ENCODE data around the gene HUNK.

HUNK gene

DNA sequence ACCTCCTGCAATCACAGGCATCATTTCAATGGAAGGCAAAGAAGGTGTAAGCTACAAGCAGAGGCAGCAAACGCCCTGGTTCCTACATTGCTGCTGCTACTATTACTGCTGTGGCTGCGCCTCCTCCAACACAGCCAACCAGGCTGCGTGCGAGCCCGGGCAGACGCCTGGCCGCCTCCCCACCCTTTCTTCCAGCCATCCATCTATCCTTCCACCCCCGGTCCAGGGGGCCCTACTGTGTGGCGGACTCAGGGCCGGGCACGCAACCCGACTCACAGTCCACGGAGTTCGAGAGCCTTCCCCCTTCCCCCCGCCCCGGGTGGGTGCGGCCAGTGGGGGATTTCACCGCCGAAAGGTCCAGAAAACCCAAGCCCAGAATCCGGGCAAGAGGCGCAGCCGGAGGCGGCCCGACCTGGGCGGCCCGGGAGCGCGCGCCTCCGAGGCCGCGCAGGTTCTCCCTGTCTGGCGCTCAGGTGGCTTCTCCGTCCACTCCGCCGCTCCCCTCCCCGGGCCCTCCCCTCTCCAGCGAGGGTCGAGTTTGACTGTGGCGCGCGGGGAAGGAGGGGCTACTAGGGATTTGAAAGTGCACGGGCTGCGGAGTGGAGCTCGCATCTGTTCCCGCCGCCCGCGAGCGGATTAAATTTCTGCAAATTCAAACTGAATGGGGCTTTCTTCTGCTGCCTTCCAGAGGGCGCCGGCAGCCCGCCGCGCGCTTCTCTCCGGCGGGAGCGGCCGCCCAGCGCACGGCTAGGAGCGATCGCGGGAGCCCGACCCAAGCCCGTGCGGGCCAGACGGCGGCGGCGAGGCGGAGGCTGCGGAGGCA, at the start of gene HUNK:
TSS of gene HUNK (plus strand) at position 569 of the 823 bp plus-strand sequence. CDS start 655 bp downstream, outside the sequence.
- Histone ChIP-seq H3K27ac (no peak within 1 kb of the TSS), H3K36me3 (no peaks in the 10 kb centered on the region), H3K4me1 (ENCODE audit: control insufficient read depth in 1 of 2, insufficient read depth in 1 of 2, low read depth in 1 of 2, low read length in 1 of 2) (peaks cover 0 to 5% of the 10 kb centered on the region in 2 experiments), H3K9me3 (no peaks in the 10 kb centered on the region), H3K27me3 (peaks cover 98% of the 10 kb centered on the region), H3K4me3 (ENCODE audit: low read depth in 1 of 2, low read length in 1 of 2) (no peak within 1 kb of the TSS)
- TF ChIP-seq, protein P1, sequence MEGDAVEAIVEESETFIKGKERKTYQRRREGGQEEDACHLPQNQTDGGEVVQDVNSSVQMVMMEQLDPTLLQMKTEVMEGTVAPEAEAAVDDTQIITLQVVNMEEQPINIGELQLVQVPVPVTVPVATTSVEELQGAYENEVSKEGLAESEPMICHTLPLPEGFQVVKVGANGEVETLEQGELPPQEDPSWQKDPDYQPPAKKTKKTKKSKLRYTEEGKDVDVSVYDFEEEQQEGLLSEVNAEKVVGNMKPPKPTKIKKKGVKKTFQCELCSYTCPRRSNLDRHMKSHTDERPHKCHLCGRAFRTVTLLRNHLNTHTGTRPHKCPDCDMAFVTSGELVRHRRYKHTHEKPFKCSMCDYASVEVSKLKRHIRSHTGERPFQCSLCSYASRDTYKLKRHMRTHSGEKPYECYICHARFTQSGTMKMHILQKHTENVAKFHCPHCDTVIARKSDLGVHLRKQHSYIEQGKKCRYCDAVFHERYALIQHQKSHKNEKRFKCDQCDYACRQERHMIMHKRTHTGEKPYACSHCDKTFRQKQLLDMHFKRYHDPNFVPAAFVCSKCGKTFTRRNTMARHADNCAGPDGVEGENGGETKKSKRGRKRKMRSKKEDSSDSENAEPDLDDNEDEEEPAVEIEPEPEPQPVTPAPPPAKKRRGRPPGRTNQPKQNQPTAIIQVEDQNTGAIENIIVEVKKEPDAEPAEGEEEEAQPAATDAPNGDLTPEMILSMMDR (IDR thresholded peaks at IDR 0.05), result no peak

DNA sequence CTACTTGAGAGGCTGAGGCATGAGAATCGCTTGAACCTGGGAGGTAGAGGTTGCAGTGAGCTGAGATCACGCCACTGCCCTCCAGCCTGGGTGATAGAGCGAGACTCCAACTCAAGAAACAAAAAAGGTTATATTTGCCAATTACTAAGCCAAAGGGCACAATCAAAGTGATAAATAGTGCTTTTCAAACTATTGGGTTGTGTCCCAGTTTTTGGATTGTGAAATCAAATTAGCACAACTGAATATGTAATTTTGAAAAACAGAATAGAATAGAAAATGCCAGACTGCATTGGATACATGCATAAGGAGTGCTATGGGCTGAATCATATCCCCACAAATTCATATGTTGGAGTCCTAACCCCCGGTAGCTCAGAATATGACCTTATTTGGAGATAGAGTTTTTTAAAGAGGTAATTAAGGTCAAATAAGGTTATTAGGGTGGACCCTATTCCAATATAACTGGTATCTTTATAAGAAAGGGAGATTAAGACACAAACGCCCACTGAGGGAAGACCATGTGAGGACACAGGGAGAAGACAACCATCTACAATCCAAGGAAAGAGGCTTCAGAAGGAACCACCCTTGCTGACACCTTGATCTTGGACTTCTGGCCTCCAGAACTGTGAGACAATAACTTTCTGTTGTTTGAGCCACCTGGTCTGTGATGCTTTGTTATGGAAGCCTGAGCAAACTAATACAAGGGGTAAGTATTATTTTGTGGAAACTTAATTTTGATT, 42.9 kb upstream of the HUNK start:
- Histone ChIP-seq H3K27ac (no peak overlapping the region), H3K4me3 (ENCODE audit: low read depth in 1 of 2, low read length in 1 of 2) (no peak overlapping the region), H3K36me3 (no peaks in the 10 kb centered on the region), H3K27me3 (no peaks in the 10 kb centered on the region), H3K4me1 (ENCODE audit: control insufficient read depth in 1 of 2, insufficient read depth in 1 of 2, low read depth in 1 of 2, low read length in 1 of 2) (no peaks in the 10 kb centered on the region), H3K9me3 (no peaks in the 10 kb centered on the region)
- TF ChIP-seq, protein P1 (IDR thresholded peaks at IDR 0.05), result no peak

DNA sequence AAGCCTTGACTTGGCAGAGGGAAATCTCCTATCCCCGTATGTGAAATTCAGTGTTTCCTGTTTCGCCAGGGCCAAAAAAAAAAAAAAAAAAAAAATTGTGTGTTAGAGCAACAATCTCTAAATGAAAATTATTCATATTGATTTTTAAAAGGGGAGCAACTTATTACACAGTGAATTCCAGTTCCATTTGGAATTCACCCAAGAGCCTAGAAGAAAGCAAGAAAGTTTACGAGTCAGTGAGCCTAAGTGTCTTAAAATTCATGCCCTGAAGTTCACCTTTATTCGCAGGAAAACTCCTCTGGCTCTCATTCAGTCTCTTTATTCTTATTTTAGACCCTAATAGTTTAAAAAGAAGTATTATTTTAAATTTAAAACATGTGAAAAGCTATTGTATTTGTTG, 42.1 kb upstream of the HUNK start:
- no peak overlapping the region for H3K27ac ChIP-seq
- TF ChIP-seq, protein P1 (IDR thresholded peaks at IDR 0.05), result no peak
- H3K36me3 ChIP-seq, result no peaks in the 10 kb centered on the region
- H3K27me3 ChIP-seq, result no peaks in the 10 kb centered on the region
- H3K4me3 ChIP-seq (ENCODE audit: low read depth in 1 of 2, low read length in 1 of 2), result no peak overlapping the region
- no peaks in the 10 kb centered on the region for H3K4me1 ChIP-seq (ENCODE audit: control insufficient read depth in 1 of 2, insufficient read depth in 1 of 2, low read depth in 1 of 2, low read length in 1 of 2)
- H3K9me3 ChIP-seq, result no peaks in the 10 kb centered on the region

DNA sequence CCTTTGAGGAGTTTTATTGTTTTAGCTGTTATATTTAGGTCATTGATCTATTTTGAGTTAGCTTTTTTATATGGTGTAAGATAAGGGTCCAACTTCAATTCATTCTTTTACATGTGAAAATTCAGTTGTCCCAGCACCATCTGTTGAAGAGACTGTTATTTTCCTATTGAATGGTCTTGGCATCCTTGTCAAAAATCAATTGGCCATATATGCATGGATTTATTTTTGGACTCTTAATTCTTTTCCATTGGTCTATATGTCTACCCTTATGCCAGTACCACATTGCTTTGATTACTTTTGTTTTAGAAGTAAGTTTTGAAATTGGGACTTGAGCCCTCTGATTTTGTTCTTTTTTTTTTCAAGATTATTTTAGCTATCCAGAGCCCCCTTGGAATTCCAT, 35.8 kb upstream of the HUNK start:
- Histone ChIP-seq H3K4me3 (ENCODE audit: low read depth in 1 of 2, low read length in 1 of 2) (no peak overlapping the region), H3K36me3 (no peaks in the 10 kb centered on the region), H3K9me3 (no peaks in the 10 kb centered on the region), H3K4me1 (ENCODE audit: control insufficient read depth in 1 of 2, insufficient read depth in 1 of 2, low read depth in 1 of 2, low read length in 1 of 2) (no peaks in the 10 kb centered on the region), H3K27ac (no peak overlapping the region), H3K27me3 (no peaks in the 10 kb centered on the region)
- TF ChIP-seq, protein P1 (IDR thresholded peaks at IDR 0.05), result no peak

DNA sequence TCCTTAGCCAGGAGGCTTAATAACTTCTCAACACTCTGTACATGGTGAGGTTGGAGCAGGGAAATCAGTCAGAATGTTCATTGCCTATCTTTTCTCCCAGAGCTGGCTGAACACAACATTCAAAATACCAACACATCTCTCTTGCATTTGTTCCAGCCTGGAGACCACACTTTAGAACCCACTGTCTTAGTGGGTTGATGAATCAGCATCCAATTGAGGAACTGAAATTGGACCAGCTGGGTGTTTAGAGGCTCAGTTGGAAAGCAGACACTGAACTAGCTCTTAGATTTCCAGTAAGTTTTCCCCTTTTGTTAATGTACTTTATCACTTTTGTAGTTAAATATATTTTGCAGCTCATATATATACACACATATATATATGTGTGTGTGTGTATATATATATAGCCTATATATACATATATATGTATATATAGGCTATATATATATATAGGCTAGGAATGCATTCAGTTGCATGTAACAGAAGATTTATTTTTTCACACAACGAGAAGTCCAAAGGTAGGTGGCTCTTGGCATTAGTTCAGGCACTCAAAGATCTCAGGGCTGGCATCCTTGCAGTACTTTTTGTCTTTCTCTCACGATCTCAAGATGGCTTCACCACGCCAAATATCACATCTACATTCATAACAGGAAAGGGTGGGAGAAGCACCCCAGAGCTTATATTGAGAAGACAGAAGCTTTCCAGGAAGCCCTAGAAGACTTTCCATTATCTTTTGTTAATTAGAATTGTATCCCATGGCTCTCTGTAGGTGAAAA, 35.0 kb upstream of the HUNK start:
- no peaks in the 10 kb centered on the region for H3K4me1 ChIP-seq (ENCODE audit: control insufficient read depth in 1 of 2, insufficient read depth in 1 of 2, low read depth in 1 of 2, low read length in 1 of 2)
- no peaks in the 10 kb centered on the region for H3K36me3 ChIP-seq
- H3K9me3 ChIP-seq, result no peaks in the 10 kb centered on the region
- TF ChIP-seq, protein P1 (IDR thresholded peaks at IDR 0.05), result no peak
- H3K4me3 ChIP-seq (ENCODE audit: low read depth in 1 of 2, low read length in 1 of 2), result no peak overlapping the region
- no peak overlapping the region for H3K27ac ChIP-seq
- no peaks in the 10 kb centered on the region for H3K27me3 ChIP-seq
